ENCODE measurements around the gene DUSP16.
"Not testable (repeated sequence)": the region's sequence is repeated elsewhere in the genome, so short reads cannot be mapped to it uniquely, and the experiment has no call there.

The DUSP16 gene

DNA sequence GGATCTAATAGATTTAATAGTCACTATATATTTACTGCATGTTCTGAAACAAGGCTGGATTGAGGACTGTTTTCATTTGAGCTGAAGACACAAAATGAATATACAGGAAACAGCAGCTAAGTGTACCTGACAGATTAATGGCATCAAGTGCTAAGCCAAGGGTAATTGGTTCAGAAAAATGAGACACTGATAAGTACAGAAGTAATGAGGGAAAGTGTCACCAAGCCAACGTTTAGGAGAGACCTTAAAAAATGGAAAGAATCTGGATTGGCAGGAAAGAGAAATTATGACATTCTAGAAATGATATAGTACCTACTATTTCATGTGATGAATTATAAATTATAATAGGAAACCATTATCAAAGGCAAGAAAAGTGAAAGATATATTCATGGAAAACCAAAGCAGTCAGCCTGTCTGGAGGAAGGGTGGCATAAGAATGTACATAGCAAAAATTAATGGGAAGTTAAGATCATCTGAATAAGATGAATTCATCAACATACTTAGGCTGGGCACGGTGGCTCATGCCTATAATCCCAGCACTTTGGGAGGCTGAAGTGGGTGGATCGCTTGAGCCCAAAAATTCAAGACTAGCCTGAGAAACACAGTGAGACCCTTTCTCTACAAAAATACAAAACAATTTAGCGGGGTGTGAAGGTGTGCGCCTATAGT is 21.0 kb upstream of the DUSP16 start:
- no peak for DNase-seq (ENCODE audit: low read depth)

- peak; percentile 72 for DNase-seq (ENCODE audit: low read depth)
Observed at GRCh38 chr12:12582895-12583303, 20.2 kb upstream of the DUSP16 start.

GRCh38 chr12:12582193-12582881 is 19.7 kb upstream of the DUSP16 start:
- DNase-seq (ENCODE audit: low read depth): no peak

GRCh38 chr12:12580716-12581115 is 18.1 kb upstream of the DUSP16 start:
- DNase-seq (ENCODE audit: low read depth): not testable (repeated sequence)

DNA sequence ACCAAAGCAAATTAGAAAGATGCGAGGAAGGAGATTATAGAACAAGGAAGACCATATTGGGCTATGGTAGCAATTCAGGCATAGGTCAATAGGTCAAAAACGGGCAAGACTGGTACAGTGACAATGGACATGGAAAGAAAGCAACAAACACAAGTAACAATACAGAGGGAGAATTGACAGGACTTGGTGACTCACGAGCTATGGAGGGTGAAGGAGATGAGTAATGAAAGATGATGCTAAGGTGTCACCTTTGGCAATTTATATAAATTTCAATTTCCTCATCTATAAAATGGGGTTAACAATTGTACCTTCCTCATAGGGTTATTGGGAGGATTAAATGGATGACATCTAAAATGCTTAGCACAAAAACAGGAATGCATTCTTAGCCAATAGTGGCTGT is 15.1 kb upstream of the DUSP16 start:
- DNase-seq (ENCODE audit: low read depth): peak; percentile 14

DNA sequence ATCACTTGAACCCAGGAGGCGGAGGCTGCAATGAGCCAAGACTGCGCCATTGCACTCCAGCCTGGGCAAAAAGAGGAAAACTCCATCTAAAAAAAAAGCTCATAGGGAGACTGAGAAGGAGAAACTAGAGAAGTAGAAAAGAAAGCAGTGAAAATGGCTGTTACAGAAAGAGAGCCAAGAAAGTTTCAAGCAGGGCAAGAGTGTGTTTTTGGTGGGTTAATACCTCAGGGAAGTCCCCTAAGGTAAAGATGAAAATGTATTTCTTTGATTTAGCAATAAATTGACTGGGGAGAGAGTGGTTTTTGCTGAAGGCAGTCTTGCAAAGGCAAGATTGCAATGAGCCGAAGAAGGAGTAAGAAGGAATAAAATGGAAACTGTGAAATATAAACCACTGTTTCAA is 10.0 kb upstream of the DUSP16 start:
- no peak for DNase-seq (ENCODE audit: low read depth)

GRCh38 chr12:12565971-12566370 is 3.3 kb upstream of the DUSP16 start:
- DNase-seq (ENCODE audit: low read depth): not testable (repeated sequence)

- no peak for DNase-seq (ENCODE audit: low read depth)
Observed at GRCh38 chr12:12564911-12565310, 2.2 kb upstream of the DUSP16 start.

- no peak for DNase-seq (ENCODE audit: low read depth)
Observed at GRCh38 chr12:12563290-12563928, 746 bp upstream of the DUSP16 start.

DNA sequence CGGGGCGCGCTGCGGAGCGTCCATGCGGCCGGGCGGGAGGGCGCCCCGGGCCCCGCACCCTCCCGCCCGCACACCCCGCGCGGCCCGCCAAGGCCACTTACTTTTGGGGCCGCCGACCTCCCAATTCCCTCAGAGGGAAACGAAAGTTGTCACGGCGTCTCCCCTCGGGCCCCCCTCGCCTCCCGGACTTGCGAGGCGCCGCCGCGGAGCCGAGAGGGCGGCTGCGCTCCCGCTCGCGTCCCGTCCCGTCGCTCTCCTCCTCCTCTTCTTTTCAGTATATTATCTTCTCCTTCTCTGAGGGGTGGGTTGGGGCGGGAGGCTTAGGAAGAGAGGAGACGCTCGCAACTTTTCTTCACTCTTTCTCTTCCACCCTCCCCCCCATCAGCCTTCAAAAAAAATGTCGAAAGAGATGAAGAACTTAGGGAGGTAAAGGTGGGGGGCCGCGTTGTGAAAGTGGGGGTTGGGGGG is 613 bp downstream of the DUSP16 start:
- DNase-seq (ENCODE audit: low read depth): peak; percentile 28

GRCh38 chr12:12561371-12562015 is 1.2 kb downstream of the DUSP16 start:
- DNase-seq (ENCODE audit: low read depth): peak; percentile 64

DNA sequence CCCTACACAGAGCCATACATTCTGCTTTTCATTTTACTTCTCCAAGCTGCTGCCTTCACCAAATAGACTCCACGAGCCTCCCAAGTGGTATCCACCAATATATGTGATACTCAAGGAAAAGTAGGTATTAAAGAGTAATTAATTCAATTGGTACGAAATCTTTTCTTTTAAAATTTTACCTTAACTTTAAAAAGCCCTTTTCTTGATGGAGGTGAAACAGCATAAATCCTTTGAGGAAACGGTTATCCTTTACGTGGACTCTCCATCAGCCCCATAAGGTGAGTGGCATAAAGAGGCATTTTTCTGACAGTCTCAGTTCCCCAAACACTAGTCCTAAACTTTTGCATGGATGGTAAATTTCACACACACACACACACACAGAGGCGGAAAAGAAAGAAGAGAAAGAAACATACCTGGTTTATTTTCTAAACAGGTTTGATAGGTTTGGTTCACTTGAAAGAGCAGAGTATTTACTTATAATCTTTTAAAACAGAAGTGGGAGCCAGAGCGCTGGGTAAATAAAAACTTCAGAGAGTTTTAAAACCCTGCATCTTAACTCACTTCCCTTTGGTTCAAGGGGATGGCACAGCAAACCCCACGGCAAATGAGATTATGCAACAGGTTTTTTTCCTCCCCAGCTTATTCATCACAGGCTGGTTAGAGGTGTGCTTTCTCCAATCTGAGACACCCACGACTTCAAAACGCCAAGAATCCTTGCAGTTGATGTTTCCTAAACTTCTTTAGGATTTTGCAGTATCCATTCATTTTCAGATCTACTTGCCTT is 1.9 kb downstream of the DUSP16 start:
- peak; percentile 84 for DNase-seq (ENCODE audit: low read depth)

DNA sequence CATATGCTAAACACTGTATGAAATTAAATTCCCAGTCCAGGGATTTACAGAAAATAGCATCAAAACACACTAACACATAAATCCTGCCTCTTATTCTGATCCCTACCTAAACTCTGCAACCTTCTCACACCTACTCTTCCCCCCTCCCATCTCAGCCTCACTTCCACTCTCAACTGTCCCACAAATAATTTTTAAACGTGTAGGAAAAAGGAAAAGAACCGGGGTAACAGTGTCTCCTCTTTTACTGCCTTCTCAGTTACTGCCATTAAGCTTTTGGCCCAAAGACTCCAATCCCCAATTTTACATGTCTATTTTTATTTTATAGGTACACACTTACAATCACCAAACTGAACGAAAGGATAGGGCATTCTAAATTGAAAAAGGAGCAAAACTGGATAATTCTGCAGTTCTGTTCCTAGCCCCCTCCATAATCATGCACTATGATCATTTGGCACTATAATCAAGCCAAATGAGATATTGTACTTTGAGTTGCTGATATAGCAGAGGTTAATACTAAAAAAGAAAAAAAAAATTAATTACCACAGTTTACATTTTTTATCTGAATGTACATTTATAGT is 2.9 kb downstream of the DUSP16 start:
- no peak for DNase-seq (ENCODE audit: low read depth)

DNA sequence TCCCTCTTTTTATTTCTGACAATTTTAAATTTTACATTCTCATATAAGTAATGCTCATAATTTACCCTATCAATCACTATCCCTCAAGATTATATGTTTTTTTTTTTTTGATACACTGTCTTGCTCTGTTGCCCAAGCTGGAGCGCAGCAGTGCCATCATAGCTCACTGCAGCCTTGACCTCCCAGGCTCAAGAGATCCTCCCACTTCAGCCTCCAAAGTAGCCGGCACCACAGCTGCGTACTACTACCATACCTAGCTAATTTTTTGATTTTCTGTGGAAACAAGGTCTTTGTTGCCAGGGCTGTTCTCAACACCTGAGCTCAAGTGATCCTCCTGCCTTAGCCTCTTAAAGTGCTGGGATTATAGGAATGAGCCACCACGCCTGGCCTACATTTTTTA is 4.4 kb downstream of the DUSP16 start:
- no peak for DNase-seq (ENCODE audit: low read depth)

- DNase-seq (ENCODE audit: low read depth): no peak
Observed at GRCh38 chr12:12557733-12558132, 4.9 kb downstream of the DUSP16 start.

DNA sequence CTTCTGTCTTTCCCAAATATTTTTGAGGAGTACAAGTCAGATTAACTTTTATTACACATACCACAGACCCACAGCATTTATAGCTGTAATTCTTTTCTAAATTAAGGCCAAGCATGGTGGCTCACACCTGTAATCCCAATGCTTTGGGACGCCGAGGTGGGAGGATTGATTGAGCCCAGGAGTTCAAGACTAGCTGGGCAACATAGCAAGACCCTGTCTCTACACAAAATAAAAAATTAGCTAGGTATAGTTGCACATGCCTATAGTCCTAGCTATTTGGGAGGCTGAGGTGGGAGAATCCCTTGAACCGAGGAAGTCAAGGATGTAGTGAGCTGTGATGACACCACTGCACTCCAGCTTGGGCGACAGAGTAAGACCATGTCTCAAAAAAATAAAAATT is 7.0 kb downstream of the DUSP16 start:
- no peak for DNase-seq (ENCODE audit: low read depth)

GRCh38 chr12:12553208-12553785 is 9.4 kb downstream of the DUSP16 start:
- no peak for DNase-seq (ENCODE audit: low read depth)

GRCh38 chr12:12551115-12551514 is 11.5 kb downstream of the DUSP16 start:
- no peak for DNase-seq (ENCODE audit: low read depth)

DNA sequence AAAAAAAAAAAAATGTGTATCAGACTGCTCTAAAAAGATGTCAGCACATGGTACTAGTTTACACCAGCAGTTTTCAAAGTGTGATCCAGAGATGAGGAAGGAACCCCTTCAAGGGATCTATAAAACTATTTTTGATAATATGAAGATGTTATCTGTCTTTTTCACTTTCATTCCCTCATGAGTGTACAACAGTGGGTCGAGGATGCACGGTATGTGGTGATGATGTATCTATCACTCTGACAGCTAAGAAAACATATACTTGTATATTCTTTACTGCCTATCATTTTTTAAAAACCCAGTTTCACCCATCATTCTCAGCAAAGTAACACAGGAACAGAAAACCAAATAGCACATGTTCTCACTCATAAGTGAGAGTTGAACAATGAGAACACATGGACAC is 12.4 kb downstream of the DUSP16 start:
- DNase-seq (ENCODE audit: low read depth): no peak

- no peak for DNase-seq (ENCODE audit: low read depth)
Observed at GRCh38 chr12:12549426-12549825, 13.2 kb downstream of the DUSP16 start.

DNA sequence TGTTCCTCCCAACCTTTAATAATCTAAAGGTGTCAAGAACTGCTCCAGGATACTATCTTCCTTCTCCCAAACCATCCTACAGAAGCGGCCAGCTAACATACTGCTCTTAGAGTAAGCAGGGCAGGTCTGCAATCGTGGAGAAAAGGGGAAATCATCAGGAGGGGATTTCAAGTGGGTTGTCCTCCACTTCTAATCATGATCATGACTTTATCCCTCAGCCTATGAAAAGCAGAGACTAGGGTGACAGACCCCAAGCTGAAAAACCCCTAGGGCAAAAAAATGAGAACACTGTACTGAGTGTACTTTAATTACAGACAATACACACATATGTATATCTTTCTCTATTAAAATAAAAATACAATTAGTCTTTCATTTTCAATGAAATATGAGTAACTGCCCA is 13.9 kb downstream of the DUSP16 start:
- DNase-seq (ENCODE audit: low read depth): no peak

All from iris pigment epithelial cell (primary cell).